Tibial artery (tissue), 4 donors: Measurements from ENCODE around the gene RNASE12.

Experiments
- DNase-seq, 2 donors: peaks; one replicate each; pipeline ENCODE4 v3.0.0-alpha.2; 2019
- H3K27ac ChIP-seq, 2 donors: fragments of 200-600 bp; sonication (generic) in 1 of 2; 1 replicate in 1 of 2; 2 replicates in 1 of 2; pipeline ENCODE4 v1.5.1; 2018 to 2019; ENCODE audit warnings: mild to moderate bottlenecking in 1 of 2
- H3K27me3 ChIP-seq, 2 donors: fragments of 200-600 bp; sonication (generic) in 1 of 2; one replicate each; pipeline versions ENCODE4 v1.5.1 to v1.6.0; 2016 to 2019
- H3K36me3 ChIP-seq, 3 donors: fragments of 200-600 bp; sonication (generic) in 2 of 3; one replicate each; pipeline ENCODE4 v1.5.1; 2016 to 2019; ENCODE audit warnings: mild to moderate bottlenecking in 2 of 3
- H3K4me1 ChIP-seq, 4 donors: fragments of 200-600 bp; sonication (generic) in 2 of 4; 1 replicate in 3 of 4; 2 replicates in 1 of 4; pipeline ENCODE4 v1.5.1; 2016 to 2019
- H3K4me3 ChIP-seq, 2 donors: fragments of 200-600 bp; sonication (generic) in 1 of 2; 1 replicate in 1 of 2; 2 replicates in 1 of 2; pipeline ENCODE4 v1.5.1; 2018 to 2019; ENCODE audit warnings: mild to moderate bottlenecking in 2 of 2
- H3K9me3 ChIP-seq, 3 donors: fragments of 200-600 bp; sonication (generic) in 1 of 3; one replicate each; pipeline ENCODE4 v1.5.1; 2016 to 2019
- CTCF ChIP-seq, 2 experiments: fragments of 200-600 bp in 1 of 2; fragments of 450-650 bp in 1 of 2; IDR thresholded peaks; one replicate each; pipeline ENCODE4 v1.5.1; 2017 to 2019; ENCODE audit warnings: antibody characterized with exemption in 2 of 2, mild to moderate bottlenecking in 1 of 2, moderate library complexity in 1 of 2
- intact Hi-C: fragments of 100-400 bp; cut with DNase I; formaldehyde crosslinking; loops from one replicate; pipeline ENCODE4 v1.15.0; 2023; ENCODE audit warnings: low total_unique reads

Gene RNASE12

GRCh38 chr14:20548414-20549158, 42.6 kb downstream of the RNASE12 start:
- no peak for DNase-seq
- H3K4me1 ChIP-seq: no peaks in the 10 kb centered on the region
- intact Hi-C loops: no loop called here

GRCh38 chr14:20546877-20547276, 44.3 kb downstream of the RNASE12 start:
- no peaks in the 10 kb centered on the region for H3K9me3 ChIP-seq
- H3K36me3 ChIP-seq: no peaks in the 10 kb centered on the region
- no peak for DNase-seq
- no peaks in the 10 kb centered on the region for H3K4me1 ChIP-seq
- intact Hi-C loops: no loop called here
- H3K27me3 ChIP-seq: peaks cover 0 to 4% of the 10 kb centered on the region in 2 donors
- no peak for TF ChIP-seq CTCF (IDR thresholded peaks at IDR 0.05)
- H3K27ac ChIP-seq: no peak overlapping the region
- no peak overlapping the region for H3K4me3 ChIP-seq

More at GRCh38 chr14:20548414-20549158, 42.6 kb downstream of the RNASE12 start:
- Histone ChIP-seq H3K27ac (no peak overlapping the region), H3K36me3 (no peaks in the 10 kb centered on the region), H3K4me3 (no peak overlapping the region), H3K27me3 (peaks cover 0 to 4% of the 10 kb centered on the region in 2 donors), H3K9me3 (no peaks in the 10 kb centered on the region)
- no peak for TF ChIP-seq CTCF (IDR thresholded peaks at IDR 0.05)
